Hepatocyte (in vitro differentiated cells): ENCODE results near the gene TOB1.

Experiments used
- EZH2phosphoT487 ChIP-seq: fragments of 200-600 bp; sonication (generic); IDR thresholded peaks from one replicate; pipeline ENCODE4 v1.6.1; 2018; ENCODE audit warnings: antibody characterized with exemption, mild to moderate bottlenecking, low read depth, moderate library complexity; ENCODE audit not compliant: unreplicated experiment, severe bottlenecking
- TF ChIP-seq, protein P1 (sequence below): fragments of 200-600 bp; sonication (generic); IDR thresholded peaks from 2 replicates; pipeline ENCODE4 v1.5.1; 2016; ENCODE audit warnings: antibody characterized with exemption, mild to moderate bottlenecking; ENCODE audit not compliant: poor library complexity

DNA sequence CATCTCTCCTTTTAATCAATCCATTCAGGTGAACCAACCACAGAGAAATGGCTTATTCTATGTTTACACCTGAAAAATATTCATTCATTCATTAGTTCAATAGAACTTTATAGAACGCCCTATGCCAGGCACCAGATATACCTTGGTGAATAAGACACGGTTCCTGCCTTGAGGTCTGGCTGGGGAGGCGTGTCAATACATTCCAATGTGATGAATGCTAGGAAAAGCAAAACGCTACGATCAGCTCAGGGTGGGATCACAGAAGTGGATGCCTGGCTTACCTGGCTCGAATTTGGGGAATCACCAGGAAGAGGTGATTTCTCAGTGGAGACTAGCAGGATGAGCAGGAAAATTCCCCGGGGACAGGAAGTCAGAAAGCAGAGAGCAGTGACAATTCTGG lies 48.3 kb downstream of the TOB1 start:
- TF ChIP-seq, protein P1, sequence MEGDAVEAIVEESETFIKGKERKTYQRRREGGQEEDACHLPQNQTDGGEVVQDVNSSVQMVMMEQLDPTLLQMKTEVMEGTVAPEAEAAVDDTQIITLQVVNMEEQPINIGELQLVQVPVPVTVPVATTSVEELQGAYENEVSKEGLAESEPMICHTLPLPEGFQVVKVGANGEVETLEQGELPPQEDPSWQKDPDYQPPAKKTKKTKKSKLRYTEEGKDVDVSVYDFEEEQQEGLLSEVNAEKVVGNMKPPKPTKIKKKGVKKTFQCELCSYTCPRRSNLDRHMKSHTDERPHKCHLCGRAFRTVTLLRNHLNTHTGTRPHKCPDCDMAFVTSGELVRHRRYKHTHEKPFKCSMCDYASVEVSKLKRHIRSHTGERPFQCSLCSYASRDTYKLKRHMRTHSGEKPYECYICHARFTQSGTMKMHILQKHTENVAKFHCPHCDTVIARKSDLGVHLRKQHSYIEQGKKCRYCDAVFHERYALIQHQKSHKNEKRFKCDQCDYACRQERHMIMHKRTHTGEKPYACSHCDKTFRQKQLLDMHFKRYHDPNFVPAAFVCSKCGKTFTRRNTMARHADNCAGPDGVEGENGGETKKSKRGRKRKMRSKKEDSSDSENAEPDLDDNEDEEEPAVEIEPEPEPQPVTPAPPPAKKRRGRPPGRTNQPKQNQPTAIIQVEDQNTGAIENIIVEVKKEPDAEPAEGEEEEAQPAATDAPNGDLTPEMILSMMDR, result no peak
- no peak for TF ChIP-seq EZH2phosphoT487
